ENCODE results near the gene CDCA3.
"Not testable (repeated sequence)": the region's sequence is repeated elsewhere in the genome, so short reads cannot be mapped to it uniquely, and the experiment has no call there.

The CDCA3 gene

GRCh38 chr12:6851153-6851920 is at the start of gene CDCA3:
CDCA3 (minus strand) TSS chr12:6851286; CDS start chr12:6850952, 334 bp downstream.
- DNase-seq (ENCODE audit: low spot score), result peak; percentile 95

DNA sequence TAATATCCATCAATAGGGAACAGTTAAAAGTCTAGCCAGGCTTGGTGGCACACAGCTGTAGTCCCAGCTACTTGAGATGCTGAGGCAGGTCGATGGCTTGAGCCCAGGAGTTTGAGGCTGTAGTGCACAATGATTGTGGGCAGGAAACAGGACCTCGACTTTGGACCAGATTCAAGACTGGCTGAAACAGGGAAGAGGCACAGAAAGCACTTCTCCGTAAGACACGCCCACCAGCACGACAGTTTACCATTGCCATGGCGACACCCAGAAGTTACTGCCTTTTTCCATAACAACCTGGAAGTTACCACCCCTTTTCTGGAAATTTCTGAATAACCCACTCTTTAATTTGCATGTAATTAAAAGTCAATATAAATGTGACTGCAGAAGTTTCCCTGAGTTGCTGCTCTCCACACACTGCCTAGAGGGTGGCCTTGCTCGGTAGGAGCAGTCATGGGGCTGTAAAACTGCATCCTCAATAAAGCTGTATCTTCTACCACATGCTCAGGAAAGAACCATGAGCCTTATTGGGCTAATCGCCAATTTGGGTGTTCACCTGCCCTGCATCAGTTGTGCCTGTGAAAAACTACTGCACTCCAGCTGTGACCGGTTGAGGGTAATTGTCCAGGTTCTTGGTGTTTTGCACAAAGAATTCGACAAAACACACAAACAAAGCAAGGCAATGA is 48.9 kb upstream of the CDCA3 start:
- no peak for DNase-seq (ENCODE audit: low spot score)

- no peak for DNase-seq (ENCODE audit: low spot score)
Observed at GRCh38 chr12:6899427-6899826, 48.3 kb upstream of the CDCA3 start.

- no peak for DNase-seq (ENCODE audit: low spot score)
Observed at GRCh38 chr12:6896846-6897435, 45.9 kb upstream of the CDCA3 start.

- DNase-seq (ENCODE audit: low spot score), result no peak
Observed at GRCh38 chr12:6894321-6894720, 43.2 kb upstream of the CDCA3 start.

DNA sequence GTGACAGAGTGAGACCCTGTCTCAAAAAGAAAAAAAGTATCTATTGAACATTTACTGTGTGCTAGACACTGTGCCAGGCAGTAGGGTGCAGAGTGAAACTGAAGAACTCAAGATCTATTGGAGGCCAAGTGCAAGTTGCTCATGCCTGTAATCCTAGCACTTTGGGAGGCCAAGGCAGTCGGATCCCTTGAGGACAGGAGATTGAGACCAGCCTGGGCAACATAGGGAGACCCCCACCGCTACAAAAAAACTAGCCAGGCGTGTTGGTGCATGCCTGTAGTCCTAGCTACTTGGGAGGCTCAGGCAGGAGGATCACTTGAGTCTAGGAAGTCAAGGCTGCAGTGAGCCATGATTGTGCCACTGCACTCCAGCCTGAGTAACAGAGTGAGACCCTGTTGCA is 41.6 kb upstream of the CDCA3 start:
- not testable (repeated sequence) for DNase-seq (ENCODE audit: low spot score)

DNA sequence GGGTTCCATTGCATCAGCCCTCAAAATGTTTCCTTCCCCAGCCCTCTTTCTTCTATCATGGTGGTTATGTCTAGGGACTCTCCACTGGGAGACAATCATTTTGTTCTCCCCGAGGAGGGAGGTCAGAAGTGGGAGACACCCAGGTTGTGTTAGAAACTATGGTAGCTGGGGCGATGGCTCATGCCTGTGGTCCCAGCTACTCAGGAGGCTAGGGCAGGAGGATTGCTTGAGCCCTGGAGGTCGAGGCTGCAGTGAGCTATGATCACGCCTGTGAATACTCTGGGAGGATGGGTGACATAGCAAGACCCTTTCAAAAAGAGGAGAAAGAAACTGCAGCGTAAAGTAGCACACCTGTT is 40.5 kb upstream of the CDCA3 start:
- no peak for DNase-seq (ENCODE audit: low spot score)

GRCh38 chr12:6890789-6891645 is 39.9 kb upstream of the CDCA3 start:
- peak; percentile 98 for DNase-seq (ENCODE audit: low spot score)

DNA sequence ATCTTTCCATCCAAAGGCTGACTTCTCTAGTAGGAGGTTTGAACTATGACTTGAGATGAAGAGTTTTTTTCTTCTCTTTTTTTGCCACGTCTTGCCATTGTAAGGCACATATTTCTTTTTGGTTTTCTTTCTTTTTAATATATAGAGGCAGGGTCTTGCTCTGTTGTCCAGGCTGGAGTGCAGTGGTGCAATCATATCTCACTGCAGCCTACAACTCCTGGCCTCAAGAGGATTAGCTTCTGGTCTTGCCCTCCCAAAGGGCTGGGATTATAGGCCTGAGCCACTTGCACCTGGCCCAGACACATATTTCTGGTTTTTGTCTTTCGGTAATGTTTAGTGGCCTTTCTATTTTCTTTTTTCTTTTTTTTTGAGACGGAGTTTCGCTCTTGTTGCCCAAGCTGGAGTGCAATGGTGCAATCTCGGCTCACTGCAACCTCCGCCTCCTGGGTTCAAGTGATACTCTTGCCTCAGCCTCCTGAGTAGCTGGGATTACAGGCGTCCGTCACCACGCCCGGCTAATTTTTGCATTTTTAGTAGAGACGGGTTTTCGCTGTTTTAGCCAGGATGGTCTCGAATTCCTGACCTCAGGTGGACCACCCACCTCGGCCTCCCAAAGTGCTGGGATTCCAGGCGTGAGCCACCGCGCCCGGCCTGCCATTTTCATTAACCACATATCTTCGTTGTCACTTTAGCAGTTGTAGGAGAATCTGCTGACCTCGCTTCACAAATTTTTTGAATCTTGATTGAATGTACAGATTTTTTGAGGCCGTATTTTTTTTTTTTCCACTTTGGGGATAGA is 38.9 kb upstream of the CDCA3 start:
- DNase-seq (ENCODE audit: low spot score), result not testable (repeated sequence)

DNA sequence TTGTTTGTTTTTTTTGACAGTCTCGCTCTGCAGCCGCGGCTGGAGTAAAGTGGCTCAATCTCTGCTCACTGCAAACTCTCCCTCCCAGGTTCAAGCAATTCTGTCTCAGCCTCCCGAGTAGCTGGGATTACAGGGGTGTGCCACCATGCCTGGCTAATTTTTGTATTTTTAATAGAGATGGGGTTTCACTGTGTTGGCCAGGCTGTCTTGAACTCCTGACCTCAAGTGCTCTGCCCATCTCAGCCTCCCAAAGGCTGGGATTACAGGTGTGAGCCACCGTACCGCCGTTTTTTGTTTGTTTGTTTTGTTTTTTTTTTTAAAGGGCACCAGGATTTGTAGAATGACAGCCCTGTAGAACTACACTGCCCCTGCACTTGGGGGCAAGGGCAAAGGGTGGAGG is 37.7 kb upstream of the CDCA3 start:
- not testable (repeated sequence) for DNase-seq (ENCODE audit: low spot score)

DNA sequence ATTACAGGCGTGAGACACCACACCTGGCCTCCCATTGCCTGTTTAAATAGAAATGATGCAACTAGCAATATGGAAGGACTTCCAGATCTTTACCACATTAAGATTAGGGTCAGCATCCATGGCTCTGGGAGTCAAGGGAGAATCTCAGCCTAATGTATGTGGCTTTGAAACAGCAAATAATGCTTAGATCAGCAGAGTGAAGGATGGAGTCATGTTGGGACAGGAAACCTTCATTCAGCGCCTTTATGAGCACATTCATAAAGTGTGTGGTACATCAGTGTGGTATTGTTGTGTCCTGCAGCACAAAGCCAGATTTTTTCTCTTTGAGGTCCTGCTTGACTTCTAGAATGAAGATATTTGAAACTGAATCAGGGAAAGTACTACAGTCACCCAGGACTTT is 37.3 kb upstream of the CDCA3 start:
- DNase-seq (ENCODE audit: low spot score), result no peak

DNA sequence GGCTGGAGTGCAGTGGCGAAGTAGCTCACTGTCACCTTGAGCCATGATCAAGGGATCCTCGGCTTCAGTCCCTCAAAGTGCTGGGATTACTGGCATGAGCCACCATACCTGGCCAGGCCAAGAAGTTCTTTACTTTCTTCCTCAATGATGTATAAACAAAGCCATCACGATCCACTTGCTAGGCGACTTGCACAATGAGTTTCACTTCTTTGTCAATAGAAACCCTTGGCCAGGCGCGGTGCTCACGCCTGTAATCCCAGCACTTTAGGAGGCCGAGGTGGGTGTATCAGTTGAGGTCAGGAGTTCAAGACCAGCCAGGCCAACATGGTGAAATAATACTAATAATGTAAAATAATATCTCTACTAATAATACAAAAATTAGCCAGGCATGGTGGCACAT is 36.4 kb upstream of the CDCA3 start:
- no peak for DNase-seq (ENCODE audit: low spot score)

GRCh38 chr12:6886206-6886999 is 35.3 kb upstream of the CDCA3 start:
- not testable (repeated sequence) for DNase-seq (ENCODE audit: low spot score)

- no peak for DNase-seq (ENCODE audit: low spot score)
Observed at GRCh38 chr12:6884539-6884938, 33.5 kb upstream of the CDCA3 start.

- no peak for DNase-seq (ENCODE audit: low spot score)
Observed at GRCh38 chr12:6883683-6884082, 32.6 kb upstream of the CDCA3 start.

DNA sequence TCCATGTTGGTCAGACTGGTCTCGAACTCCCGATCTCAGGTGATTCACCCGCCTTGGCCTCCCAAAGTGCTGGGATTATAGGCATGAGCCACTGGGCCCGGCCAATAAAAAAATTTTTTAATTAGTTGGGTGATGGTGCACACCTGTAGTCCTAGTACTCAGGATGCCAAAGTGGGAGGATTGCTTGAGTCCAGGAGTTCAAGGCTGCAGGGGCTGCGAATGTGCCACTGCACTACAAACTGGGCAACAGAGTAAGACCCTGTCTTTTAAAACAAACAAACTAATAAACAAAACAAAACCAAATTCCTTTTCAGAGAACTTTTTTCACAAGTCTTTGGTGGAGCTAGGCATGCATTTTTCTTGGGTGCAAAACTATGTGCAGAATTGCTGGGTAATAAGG is 32.2 kb upstream of the CDCA3 start:
- no peak for DNase-seq (ENCODE audit: low spot score)

- not testable (repeated sequence) for DNase-seq (ENCODE audit: low spot score)
Observed at GRCh38 chr12:6879824-6880223, 28.7 kb upstream of the CDCA3 start.

DNA sequence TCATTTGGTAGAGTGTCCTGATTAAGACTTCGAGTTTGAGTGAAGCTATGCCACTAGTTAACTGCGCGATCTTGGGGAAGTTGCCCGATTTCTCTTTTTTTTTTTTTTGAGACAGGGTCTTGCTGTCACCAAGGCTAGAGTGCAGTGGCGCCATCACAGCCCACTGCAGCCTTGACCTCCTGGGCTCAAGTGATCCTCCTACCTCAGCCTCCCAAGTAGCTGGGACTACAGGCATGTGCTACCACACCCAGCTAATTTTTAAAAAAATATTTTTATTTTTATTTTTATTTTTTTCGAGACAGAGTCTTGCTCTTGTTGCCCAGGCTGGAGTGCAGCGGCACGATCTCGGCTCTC is 22.9 kb upstream of the CDCA3 start:
- DNase-seq (ENCODE audit: low spot score), result not testable (repeated sequence)

DNA sequence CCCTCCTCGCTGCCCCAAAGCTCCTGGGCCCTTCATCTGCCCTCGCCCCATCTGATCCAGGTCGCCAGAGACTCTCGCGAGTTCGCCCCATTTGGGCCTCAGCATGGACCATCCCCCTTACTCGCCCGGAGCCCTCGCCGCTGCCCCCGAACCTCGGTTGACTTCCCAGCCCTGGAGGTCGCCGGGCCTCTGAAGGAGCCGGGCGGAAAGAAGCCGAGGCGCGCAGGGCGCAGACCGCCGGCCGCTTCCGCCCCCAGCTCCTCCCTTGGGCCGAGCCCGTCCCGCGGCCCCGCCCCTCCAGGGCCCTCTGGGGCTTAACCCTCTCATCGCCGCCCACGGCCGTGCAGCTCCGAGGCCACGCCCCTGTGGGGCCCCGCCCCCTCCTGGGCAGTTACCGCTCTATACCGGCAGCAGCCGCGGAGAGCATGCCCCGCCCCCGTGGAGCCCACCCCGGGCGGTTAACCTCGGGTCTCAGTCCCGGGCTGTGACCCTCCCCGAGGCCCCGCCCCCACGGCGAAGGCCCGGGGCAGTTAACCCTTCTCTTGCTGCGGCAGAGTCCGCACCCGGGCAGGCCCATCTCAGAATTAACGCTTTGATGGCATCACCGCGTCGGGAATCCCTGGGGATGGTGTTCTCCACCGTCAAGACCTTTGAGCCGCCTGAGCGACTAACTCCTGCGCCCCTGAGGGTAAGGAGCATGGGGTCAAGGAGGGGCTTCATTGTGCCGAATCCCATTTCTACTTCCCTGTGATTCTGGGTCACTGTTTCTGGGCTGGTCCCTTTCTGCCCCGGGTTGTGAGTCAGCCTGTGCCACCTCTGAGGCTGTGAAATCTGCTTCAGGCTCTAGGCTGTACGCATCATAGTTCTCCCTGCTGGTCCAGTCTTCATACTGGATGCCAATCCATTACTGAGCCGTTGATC is 22.3 kb upstream of the CDCA3 start, which contains the start of gene SPSB2:
Gene SPSB2, minus strand, starts transcription at position 210 of the 921 bp plus-strand sequence. CDS start 402 bp downstream, outside the sequence.
- peak; percentile 98 for DNase-seq (ENCODE audit: low spot score)

Data from CD4-positive, alpha-beta T cell treated with Interleukin-6 at 100 ng/mL for 8 hours (primary cell).